ENCODE measurements around the gene TRIM66.

DNA sequence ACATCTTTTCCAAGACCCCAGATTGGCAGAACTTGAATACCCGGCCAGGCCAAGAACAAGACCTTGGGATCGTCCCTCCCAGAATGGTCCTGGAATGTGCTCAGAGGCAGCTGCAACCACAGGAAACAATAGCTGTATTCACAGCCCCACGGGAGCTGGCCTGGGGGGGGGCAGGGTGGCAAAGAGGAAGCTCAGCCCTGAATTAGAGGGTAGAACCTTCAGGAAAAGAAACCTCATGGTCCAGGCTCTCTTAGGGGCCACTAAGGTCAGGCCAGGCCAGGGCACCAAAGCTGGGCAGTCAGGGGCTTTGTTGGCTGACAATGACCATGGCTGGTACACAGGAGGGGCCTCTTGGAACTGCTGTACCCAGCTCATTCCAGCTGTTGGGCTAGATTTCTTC is 17.4 kb upstream of the TRIM66 start:
- TF ChIP-seq, protein P1, sequence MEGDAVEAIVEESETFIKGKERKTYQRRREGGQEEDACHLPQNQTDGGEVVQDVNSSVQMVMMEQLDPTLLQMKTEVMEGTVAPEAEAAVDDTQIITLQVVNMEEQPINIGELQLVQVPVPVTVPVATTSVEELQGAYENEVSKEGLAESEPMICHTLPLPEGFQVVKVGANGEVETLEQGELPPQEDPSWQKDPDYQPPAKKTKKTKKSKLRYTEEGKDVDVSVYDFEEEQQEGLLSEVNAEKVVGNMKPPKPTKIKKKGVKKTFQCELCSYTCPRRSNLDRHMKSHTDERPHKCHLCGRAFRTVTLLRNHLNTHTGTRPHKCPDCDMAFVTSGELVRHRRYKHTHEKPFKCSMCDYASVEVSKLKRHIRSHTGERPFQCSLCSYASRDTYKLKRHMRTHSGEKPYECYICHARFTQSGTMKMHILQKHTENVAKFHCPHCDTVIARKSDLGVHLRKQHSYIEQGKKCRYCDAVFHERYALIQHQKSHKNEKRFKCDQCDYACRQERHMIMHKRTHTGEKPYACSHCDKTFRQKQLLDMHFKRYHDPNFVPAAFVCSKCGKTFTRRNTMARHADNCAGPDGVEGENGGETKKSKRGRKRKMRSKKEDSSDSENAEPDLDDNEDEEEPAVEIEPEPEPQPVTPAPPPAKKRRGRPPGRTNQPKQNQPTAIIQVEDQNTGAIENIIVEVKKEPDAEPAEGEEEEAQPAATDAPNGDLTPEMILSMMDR (IDR thresholded peaks at IDR 0.05; ENCODE audit: insufficient read depth, low read depth, low read length), result no peak
- no peak for TF ChIP-seq EZH2 (IDR thresholded peaks at IDR 0.05; ENCODE audit: insufficient read depth, low read length)

Data from astrocyte (in vitro differentiated cells and primary cell).